ENCODE measurements around the gene CYP26B1.

DNA sequence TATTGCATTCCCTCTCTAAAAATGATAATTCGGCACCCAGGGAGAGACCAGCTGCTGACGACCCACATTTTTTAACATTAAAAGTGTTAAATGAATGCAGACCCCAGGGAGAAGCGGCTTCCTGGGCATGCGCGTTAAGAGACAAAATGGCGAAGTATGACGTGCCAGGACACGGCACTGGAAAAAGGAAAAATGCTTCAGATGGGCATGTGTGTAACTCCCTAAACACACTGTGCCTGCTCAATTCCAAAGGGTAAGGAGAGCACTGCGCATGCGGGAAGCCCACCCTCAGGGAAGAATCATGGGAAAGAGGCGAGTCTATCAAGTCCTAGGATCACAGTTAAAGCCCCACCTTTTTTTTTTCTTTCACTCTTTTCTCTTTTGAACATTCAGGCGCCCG is 58.1 kb downstream of the CYP26B1 start:
- TF ChIP-seq, protein P1, sequence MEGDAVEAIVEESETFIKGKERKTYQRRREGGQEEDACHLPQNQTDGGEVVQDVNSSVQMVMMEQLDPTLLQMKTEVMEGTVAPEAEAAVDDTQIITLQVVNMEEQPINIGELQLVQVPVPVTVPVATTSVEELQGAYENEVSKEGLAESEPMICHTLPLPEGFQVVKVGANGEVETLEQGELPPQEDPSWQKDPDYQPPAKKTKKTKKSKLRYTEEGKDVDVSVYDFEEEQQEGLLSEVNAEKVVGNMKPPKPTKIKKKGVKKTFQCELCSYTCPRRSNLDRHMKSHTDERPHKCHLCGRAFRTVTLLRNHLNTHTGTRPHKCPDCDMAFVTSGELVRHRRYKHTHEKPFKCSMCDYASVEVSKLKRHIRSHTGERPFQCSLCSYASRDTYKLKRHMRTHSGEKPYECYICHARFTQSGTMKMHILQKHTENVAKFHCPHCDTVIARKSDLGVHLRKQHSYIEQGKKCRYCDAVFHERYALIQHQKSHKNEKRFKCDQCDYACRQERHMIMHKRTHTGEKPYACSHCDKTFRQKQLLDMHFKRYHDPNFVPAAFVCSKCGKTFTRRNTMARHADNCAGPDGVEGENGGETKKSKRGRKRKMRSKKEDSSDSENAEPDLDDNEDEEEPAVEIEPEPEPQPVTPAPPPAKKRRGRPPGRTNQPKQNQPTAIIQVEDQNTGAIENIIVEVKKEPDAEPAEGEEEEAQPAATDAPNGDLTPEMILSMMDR (IDR thresholded peaks at IDR 0.05; ENCODE audit: borderline replicate concordance, extremely low read depth, low read length, poor library complexity, severe bottlenecking), result no peak
- no peak for TF ChIP-seq EZH2 (IDR thresholded peaks at IDR 0.05; ENCODE audit: borderline replicate concordance, low read depth, low read length, severe bottlenecking)

All from DND-41 (cell line).